PFSK-1 (cell line): Measurements from ENCODE around the gene MINDY4B.

Experiments used
- FOXP2 ChIP-seq: optimal IDR thresholded peaks from 2 replicates; pipeline ENCODE3; 2011; ENCODE audit warnings: borderline replicate concordance, control low read depth, inconsistent platforms; ENCODE audit not compliant: insufficient read depth; ENCODE audit errors: extremely low read length, extremely low read depth
- POLR2AphosphoS5 ChIP-seq: IDR thresholded peaks from 2 replicates; pipeline ENCODE4 v1.6.1; 2012; ENCODE audit warnings: low read depth, mild to moderate bottlenecking, control low read depth, low read length, moderate library complexity
- SIN3A ChIP-seq: IDR thresholded peaks from 2 replicates; pipeline ENCODE4 v1.6.1; 2012; ENCODE audit warnings: mild to moderate bottlenecking, low read length, moderate library complexity, borderline replicate concordance; ENCODE audit not compliant: insufficient read depth
- TAF1 ChIP-seq: IDR thresholded peaks from 2 replicates; pipeline ENCODE4 v1.6.1; 2012; ENCODE audit warnings: low read length, control low read depth, borderline replicate concordance; ENCODE audit not compliant: insufficient read depth
- TF ChIP-seq, protein P1 (sequence below), 2 experiments: IDR thresholded peaks; 2 replicates each; pipeline versions ENCODE4 v1.6.1 to v1.8.0; 2011 to 2012; ENCODE audit warnings: low read depth in 2 of 2, low read length in 2 of 2, control low read depth in 1 of 2, inconsistent platforms in 1 of 2, mild to moderate bottlenecking in 1 of 2, moderate library complexity in 1 of 2; ENCODE audit not compliant: insufficient read depth in 1 of 2

MINDY4B gene

DNA sequence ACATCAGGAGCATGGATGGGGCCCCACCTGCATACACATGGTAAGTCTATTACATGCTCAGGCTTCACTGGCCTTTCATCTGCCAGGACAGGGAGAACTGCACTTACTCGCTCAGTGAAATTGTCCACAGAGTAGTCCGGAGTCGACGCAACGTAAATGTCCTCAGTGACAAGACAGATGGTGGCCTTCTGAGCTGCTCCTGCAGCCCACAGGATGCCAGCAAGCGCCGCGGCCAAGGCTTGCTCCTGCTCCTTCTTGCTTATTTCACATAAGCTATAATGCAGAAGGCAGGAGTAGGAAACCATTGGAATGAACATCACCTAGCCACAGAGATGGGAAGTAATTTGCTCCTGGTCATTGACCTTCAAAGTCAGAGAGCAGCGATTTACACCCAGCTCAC, 14.4 kb downstream of the MINDY4B start:
- TF ChIP-seq TAF1, result no peak

DNA sequence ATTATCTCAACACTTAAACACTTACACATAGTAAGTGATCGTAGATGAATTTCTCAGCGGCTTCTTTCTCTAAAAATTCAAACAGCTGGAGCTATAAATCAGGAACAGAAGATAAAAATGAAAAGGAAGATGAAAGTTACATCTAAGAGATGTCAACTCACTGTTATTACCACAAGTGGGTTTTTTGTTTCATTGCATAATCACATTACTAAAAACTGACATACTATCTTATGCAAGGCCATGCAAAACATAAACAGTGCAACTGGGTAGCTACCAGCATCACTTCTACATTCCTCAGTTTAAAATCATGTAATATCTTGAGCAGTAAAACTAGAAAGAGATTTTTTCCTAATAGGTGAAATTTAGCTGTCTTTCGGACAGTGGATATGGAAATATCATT, 14.9 kb downstream of the MINDY4B start:
- no peak for TF ChIP-seq TAF1

DNA sequence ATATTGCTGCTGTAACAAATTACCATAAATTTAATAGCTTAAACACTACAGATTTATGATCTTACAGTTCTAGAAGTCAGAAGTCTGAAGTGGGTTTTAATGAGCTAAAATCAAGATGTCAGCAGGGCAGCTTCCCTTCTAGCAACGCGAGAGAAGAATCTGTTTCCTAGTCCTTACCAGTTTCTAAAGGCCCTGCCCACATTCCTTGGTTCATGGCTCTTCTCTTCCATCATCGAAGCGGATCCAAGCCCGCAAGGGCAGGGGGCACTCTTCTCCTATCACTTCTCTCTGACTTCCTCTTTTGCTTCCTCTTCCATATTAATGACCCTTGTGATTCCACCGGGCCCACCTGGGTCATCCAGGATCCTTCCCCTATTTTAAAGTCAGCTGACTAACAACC, 16.1 kb downstream of the MINDY4B start:
- TF ChIP-seq SIN3A, result no peak
- no peak for TF ChIP-seq POLR2AphosphoS5
- TF ChIP-seq, protein P1, sequence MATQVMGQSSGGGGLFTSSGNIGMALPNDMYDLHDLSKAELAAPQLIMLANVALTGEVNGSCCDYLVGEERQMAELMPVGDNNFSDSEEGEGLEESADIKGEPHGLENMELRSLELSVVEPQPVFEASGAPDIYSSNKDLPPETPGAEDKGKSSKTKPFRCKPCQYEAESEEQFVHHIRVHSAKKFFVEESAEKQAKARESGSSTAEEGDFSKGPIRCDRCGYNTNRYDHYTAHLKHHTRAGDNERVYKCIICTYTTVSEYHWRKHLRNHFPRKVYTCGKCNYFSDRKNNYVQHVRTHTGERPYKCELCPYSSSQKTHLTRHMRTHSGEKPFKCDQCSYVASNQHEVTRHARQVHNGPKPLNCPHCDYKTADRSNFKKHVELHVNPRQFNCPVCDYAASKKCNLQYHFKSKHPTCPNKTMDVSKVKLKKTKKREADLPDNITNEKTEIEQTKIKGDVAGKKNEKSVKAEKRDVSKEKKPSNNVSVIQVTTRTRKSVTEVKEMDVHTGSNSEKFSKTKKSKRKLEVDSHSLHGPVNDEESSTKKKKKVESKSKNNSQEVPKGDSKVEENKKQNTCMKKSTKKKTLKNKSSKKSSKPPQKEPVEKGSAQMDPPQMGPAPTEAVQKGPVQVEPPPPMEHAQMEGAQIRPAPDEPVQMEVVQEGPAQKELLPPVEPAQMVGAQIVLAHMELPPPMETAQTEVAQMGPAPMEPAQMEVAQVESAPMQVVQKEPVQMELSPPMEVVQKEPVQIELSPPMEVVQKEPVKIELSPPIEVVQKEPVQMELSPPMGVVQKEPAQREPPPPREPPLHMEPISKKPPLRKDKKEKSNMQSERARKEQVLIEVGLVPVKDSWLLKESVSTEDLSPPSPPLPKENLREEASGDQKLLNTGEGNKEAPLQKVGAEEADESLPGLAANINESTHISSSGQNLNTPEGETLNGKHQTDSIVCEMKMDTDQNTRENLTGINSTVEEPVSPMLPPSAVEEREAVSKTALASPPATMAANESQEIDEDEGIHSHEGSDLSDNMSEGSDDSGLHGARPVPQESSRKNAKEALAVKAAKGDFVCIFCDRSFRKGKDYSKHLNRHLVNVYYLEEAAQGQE (IDR thresholded peaks at IDR 0.05; ENCODE audit: insufficient read depth in 1 of 2, low read depth in 2 of 2, low read length in 2 of 2), result no peak
- no peak for TF ChIP-seq FOXP2
- no peak for TF ChIP-seq TAF1

DNA sequence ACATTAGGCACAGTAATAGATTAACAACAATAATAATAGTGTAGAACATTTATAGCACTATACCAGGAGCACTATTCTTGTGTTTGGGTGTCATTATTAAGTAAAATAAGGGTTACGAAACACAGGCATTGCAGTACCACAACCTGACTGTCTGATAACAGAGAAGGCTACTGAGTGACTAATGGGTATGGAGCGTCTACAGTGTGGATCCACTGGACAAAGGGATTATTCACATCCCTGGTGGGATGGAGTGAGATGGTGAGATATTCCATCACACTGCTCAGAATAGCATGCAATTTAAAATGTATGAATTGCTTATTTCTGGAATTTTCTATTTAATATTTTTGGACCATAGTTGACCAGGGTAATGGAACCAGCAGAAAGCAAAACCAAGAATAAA, 18.2 kb downstream of the MINDY4B start:
- TF ChIP-seq SIN3A (no peak), FOXP2 (no peak), TAF1 (no peak), POLR2AphosphoS5 (no peak)
- TF ChIP-seq, protein P1 (IDR thresholded peaks at IDR 0.05; ENCODE audit: insufficient read depth in 1 of 2, low read depth in 2 of 2, low read length in 2 of 2), result no peak

DNA sequence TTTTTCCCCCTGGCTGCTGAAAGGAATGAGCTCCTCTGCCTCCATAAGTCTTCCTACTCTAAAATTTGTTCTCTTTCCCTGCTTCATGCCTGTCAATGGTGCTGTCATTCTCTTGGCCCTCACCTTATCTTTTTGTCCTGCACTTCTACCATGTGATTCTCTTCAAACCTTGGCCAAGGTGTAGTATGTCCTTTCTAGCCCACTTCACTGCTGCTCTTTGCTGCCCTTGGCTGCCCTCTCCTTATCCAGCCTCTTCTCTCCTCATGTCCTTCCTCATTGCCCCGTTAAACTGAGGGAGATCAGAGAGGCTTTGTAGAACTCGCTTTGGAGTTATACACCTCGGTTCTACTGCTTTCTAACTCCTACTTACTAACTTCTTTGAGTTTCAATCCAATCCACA, 19.7 kb downstream of the MINDY4B start:
- TF ChIP-seq POLR2AphosphoS5, result no peak
- TF ChIP-seq, protein P1 (IDR thresholded peaks at IDR 0.05; ENCODE audit: insufficient read depth in 1 of 2, low read depth in 2 of 2, low read length in 2 of 2), result no peak

DNA sequence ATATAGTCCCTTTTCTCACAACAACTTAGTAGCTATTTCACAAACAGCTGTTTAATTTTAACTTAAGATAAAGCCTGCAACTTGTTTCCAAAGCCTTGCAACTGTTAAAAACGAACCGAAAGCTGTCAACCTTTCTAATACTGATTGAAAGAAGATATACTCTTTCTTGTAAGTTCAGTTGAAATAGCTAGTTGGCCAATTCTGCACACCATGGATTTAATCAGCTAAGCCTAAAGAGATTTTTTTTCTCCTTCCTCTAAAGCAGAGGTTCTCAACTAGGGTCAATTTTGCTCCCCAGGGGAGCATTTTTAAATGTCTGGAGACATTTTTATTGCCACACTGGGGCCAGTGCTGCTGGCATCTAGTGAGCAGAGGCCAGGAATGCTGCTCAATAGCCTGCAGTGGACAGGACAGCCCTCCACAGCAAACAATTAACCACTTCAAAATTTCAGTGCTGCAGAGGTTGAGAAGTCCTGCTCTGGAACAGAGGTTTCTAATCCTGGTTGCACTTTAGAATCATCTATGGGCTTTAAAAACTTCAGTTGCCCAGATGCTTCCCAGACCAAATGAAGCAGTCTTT, 26.2 kb downstream of the MINDY4B start:
- no peak for TF ChIP-seq POLR2AphosphoS5
- TF ChIP-seq FOXP2, result no peak
- TF ChIP-seq TAF1, result no peak
- TF ChIP-seq, protein P1 (IDR thresholded peaks at IDR 0.05; ENCODE audit: insufficient read depth in 1 of 2, low read depth in 2 of 2, low read length in 2 of 2), result no peak
- TF ChIP-seq SIN3A, result no peak
